Loucy (cell line): ENCODE results near the gene LDHA.

Source experiments
- EZH2phosphoT487 ChIP-seq: fragments of 200-600 bp; IDR thresholded peaks from 2 replicates; pipeline ENCODE4 v1.6.1; 2018; ENCODE audit warnings: antibody characterized with exemption, mild to moderate bottlenecking, moderate library complexity, borderline replicate concordance
- TF ChIP-seq, protein P1 (sequence below): fragments of 200-600 bp; sonication (generic); conservative IDR thresholded peaks from 2 replicates; pipeline ENCODE4 v1.5.1; 2014; ENCODE audit warnings: mild to moderate bottlenecking, antibody characterized with exemption, low read length

DNA sequence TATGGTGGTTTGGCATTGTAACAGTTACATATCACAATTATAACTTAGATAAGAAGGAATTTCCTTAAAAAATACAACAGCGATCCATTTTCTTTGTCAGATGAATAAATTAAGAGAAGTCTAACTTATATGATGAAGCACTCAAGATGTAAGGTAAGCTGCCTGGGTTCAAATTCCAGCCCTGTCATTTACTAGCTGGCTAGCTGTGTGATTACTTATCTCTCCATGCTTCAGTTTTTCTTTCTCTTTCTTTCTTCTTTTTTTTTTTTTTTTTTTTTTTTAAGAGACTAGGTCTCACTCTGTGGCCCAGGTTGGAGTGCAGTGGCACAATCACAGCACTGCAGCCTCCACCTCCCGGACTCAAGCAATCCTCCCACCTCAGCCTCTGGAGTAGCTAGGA lies 22.2 kb upstream of the LDHA start:
- TF ChIP-seq, protein P1, sequence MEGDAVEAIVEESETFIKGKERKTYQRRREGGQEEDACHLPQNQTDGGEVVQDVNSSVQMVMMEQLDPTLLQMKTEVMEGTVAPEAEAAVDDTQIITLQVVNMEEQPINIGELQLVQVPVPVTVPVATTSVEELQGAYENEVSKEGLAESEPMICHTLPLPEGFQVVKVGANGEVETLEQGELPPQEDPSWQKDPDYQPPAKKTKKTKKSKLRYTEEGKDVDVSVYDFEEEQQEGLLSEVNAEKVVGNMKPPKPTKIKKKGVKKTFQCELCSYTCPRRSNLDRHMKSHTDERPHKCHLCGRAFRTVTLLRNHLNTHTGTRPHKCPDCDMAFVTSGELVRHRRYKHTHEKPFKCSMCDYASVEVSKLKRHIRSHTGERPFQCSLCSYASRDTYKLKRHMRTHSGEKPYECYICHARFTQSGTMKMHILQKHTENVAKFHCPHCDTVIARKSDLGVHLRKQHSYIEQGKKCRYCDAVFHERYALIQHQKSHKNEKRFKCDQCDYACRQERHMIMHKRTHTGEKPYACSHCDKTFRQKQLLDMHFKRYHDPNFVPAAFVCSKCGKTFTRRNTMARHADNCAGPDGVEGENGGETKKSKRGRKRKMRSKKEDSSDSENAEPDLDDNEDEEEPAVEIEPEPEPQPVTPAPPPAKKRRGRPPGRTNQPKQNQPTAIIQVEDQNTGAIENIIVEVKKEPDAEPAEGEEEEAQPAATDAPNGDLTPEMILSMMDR: no peak
- no peak for TF ChIP-seq EZH2phosphoT487
